Esophagus mucosa (tissue), 1 donor: ENCODE measurements around the gene GOT2. TPM values are rescaled to one million over a fixed set of nuclear protein-coding genes. Genes with fewer than 3 reads are reported as not detected.
A peak's percentile ranks its signal among the peaks of the same experiment; 100 is the strongest.
"Not testable (repeated sequence)": the region's sequence is repeated elsewhere in the genome, so short reads cannot be mapped to it uniquely, and the experiment has no call there.

Source experiments
- ATAC-seq: fragments of 200-7000 bp; cut with Tn5 transposase; one replicate; pipeline ENCODE4 v1.9.1; 2020
- total RNA-seq: library from RNA; stranded (reverse); gene quantifications from one replicate; pipeline ENCODE4 v1.2.4, GENCODE V29; 2023
- donor health status: DM: yes; HTN: yes; CAD: no.

The GOT2 gene
- total RNA-seq, 1 donor from 2014 or later = 98.2 TPM

- no peak for ATAC-seq
Observed at GRCh38 chr16:58717994-58718393, 16.1 kb downstream of the GOT2 start.

- no peak for ATAC-seq
Observed at GRCh38 chr16:58716468-58716867, 17.6 kb downstream of the GOT2 start.

- no peak for ATAC-seq
Observed at GRCh38 chr16:58713742-58714141, 20.4 kb downstream of the GOT2 start.

GRCh38 chr16:58709333-58709732, 24.8 kb downstream of the GOT2 start:
- no peak for ATAC-seq

- no peak for ATAC-seq
Observed at GRCh38 chr16:58699151-58699550, 35.0 kb downstream of the GOT2 start.

GRCh38 chr16:58695368-58695767, 38.7 kb downstream of the GOT2 start:
- ATAC-seq = no peak

- ATAC-seq = no peak
Observed at GRCh38 chr16:58692450-58692849, 41.7 kb downstream of the GOT2 start.

GRCh38 chr16:58686985-58687706, 47.0 kb downstream of the GOT2 start:
- not testable (repeated sequence) for ATAC-seq

GRCh38 chr16:58685084-58685449, 49.0 kb downstream of the GOT2 start:
- ATAC-seq = no peak

- peak; percentile 84 for ATAC-seq
Observed at GRCh38 chr16:58684354-58685083, 49.6 kb downstream of the GOT2 start, which contains the start of gene SLC38A7. SLC38A7 (minus strand) TSS chr16:58684770; CDS start chr16:58680126, 4,644 bp downstream.

- ATAC-seq = peak; percentile 36
Observed at GRCh38 chr16:58684001-58684353, 50.1 kb downstream of the GOT2 start.

- ATAC-seq = no peak
Observed at GRCh38 chr16:58679763-58680162, 54.4 kb downstream of the GOT2 start.

- ATAC-seq = peak; percentile 76
Observed at GRCh38 chr16:58678716-58679115, 55.4 kb downstream of the GOT2 start.

- ATAC-seq = no peak
Observed at GRCh38 chr16:58678269-58678668, 55.8 kb downstream of the GOT2 start.

- ATAC-seq = no peak
Observed at GRCh38 chr16:58670946-58671583, 63.1 kb downstream of the GOT2 start.

- ATAC-seq = no peak
Observed at GRCh38 chr16:58670177-58670576, 63.9 kb downstream of the GOT2 start.

- ATAC-seq = no peak
Observed at GRCh38 chr16:58665200-58665599, 68.9 kb downstream of the GOT2 start.

GRCh38 chr16:58661199-58661830, 72.8 kb downstream of the GOT2 start:
- ATAC-seq = peak; percentile 95

- ATAC-seq = not testable (repeated sequence)
Observed at GRCh38 chr16:58659911-58660310, 74.2 kb downstream of the GOT2 start.

- ATAC-seq = no peak
Observed at GRCh38 chr16:58658796-58659211, 75.3 kb downstream of the GOT2 start.
